Activated CD4-positive, alpha-beta memory T cell treated with anti-CD3 and anti-CD28 coated beads for 36 hours (primary cell): ENCODE measurements around the gene NDEL1. TPM values are rescaled to one million over a fixed set of nuclear protein-coding genes. Genes with fewer than 3 reads are reported as not detected.

ENCODE experiments used
- CTCF ChIA-PET: fragments of 350-600 bp; sonication (Branson Sonifier 250); formaldehyde crosslinking; loops from one replicate; lab custom pipeline; 2021; ENCODE audit warnings: antibody characterized with exemption, inconsistent platforms; lab: Charles Lee
- POLR2A ChIA-PET: fragments of 350-600 bp; sonication (Branson Sonifier 250); formaldehyde crosslinking; loops from one replicate; lab custom pipeline; 2021; ENCODE audit warnings: antibody characterized with exemption; lab: Charles Lee
- DNase-seq: peaks from one replicate; pipeline ENCODE4 v3.0.0-alpha.2; 2020
- H3K27ac Mint-ChIP-seq: one replicate; pipeline ENCODE4 v1.8.0; 2021; ENCODE audit warnings: mixed read lengths
- H3K27me3 Mint-ChIP-seq: one replicate; pipeline ENCODE4 v1.8.0; 2021; ENCODE audit warnings: mixed read lengths
- H3K36me3 Mint-ChIP-seq: one replicate; pipeline ENCODE4 v1.8.0; 2021; ENCODE audit warnings: mixed read lengths
- H3K4me1 Mint-ChIP-seq: one replicate; pipeline ENCODE4 v1.8.0; 2021; ENCODE audit warnings: low read depth, mixed read lengths
- H3K4me3 Mint-ChIP-seq: one replicate; pipeline ENCODE4 v1.8.0; 2021; ENCODE audit warnings: mild to moderate bottlenecking, mixed read lengths
- H3K9me3 Mint-ChIP-seq: one replicate; pipeline ENCODE4 v1.8.0; 2021; ENCODE audit warnings: mixed read lengths
- intact Hi-C: fragments of 100-400 bp; cut with micrococcal nuclease; formaldehyde crosslinking; loops from one replicate; pipeline ENCODE4 v1.15.1; 2023
- total RNA-seq, 2 experiments: library from RNA; stranded (reverse); gene quantifications; one replicate each; pipeline ENCODE4 v1.2.3, GENCODE V29; 2021

NDEL1 gene
- total RNA-seq, 2 experiments from 2014 or later, result 58.0 to 62.8 TPM

- peaks cover 41% of the 10 kb centered on the region for H3K36me3 Mint-ChIP-seq
- CTCF ChIA-PET, result no interaction called here
These were observed 37.0 kb downstream of the NDEL1 start for GRCh38 chr17:8472663-8473062.

GRCh38 chr17:8473451-8474192, 37.9 kb downstream of the NDEL1 start:
- peaks cover 39% of the 10 kb centered on the region for H3K36me3 Mint-ChIP-seq
- no peak overlapping the region for H3K4me3 Mint-ChIP-seq
- H3K27me3 Mint-ChIP-seq, result no peaks in the 10 kb centered on the region
- H3K9me3 Mint-ChIP-seq, result no peaks in the 10 kb centered on the region
- ChIA-PET POLR2A (no interaction called here), CTCF (no interaction called here)
- no peak overlapping the region for H3K27ac Mint-ChIP-seq
- H3K4me1 Mint-ChIP-seq, result no peaks in the 10 kb centered on the region
- intact Hi-C loops, result no loop called here
- DNase-seq, result no peak

More at GRCh38 chr17:8472663-8473062, 37.0 kb downstream of the NDEL1 start:
- Mint-ChIP-seq H3K27ac (no peak overlapping the region), H3K4me1 (no peaks in the 10 kb centered on the region), H3K4me3 (no peak overlapping the region), H3K27me3 (no peaks in the 10 kb centered on the region), H3K9me3 (no peaks in the 10 kb centered on the region)
- intact Hi-C loops, result no loop called here
- DNase-seq, result no peak
- POLR2A ChIA-PET, result no interaction called here

- peaks cover 42% of the 10 kb centered on the region for H3K36me3 Mint-ChIP-seq
- no peaks in the 10 kb centered on the region for H3K4me1 Mint-ChIP-seq
- intact Hi-C loops, result no loop called here
- POLR2A ChIA-PET, result no interaction called here
- no peak overlapping the region for H3K4me3 Mint-ChIP-seq
- no peak for DNase-seq
- no peaks in the 10 kb centered on the region for H3K9me3 Mint-ChIP-seq
- CTCF ChIA-PET, result no interaction called here
- no peak overlapping the region for H3K27ac Mint-ChIP-seq
- no peaks in the 10 kb centered on the region for H3K27me3 Mint-ChIP-seq
These were observed 39.1 kb downstream of the NDEL1 start for GRCh38 chr17:8474826-8475225.

GRCh38 chr17:8475227-8475626, 39.5 kb downstream of the NDEL1 start:
- no peak overlapping the region for H3K4me3 Mint-ChIP-seq
- intact Hi-C loops, result no loop called here
- H3K4me1 Mint-ChIP-seq, result no peaks in the 10 kb centered on the region
- ChIA-PET POLR2A (no interaction called here), CTCF (no interaction called here)
- H3K27ac Mint-ChIP-seq, result no peak overlapping the region
- H3K27me3 Mint-ChIP-seq, result no peaks in the 10 kb centered on the region
- H3K9me3 Mint-ChIP-seq, result no peaks in the 10 kb centered on the region
- peaks cover 46% of the 10 kb centered on the region for H3K36me3 Mint-ChIP-seq
- no peak for DNase-seq

- POLR2A ChIA-PET, result no interaction called here
- H3K27ac Mint-ChIP-seq, result no peak overlapping the region
These were observed 40.1 kb downstream of the NDEL1 start for GRCh38 chr17:8475781-8476180.

GRCh38 chr17:8476741-8477140, 41.1 kb downstream of the NDEL1 start:
- no peak overlapping the region for H3K4me3 Mint-ChIP-seq
- intact Hi-C loops, result no loop called here
- DNase-seq, result no peak
- H3K27ac Mint-ChIP-seq, result no peak overlapping the region
- no peaks in the 10 kb centered on the region for H3K9me3 Mint-ChIP-seq
- ChIA-PET POLR2A (no interaction called here), CTCF (no interaction called here)
- peaks cover 50% of the 10 kb centered on the region for H3K36me3 Mint-ChIP-seq
- no peaks in the 10 kb centered on the region for H3K27me3 Mint-ChIP-seq
- no peaks in the 10 kb centered on the region for H3K4me1 Mint-ChIP-seq

More at GRCh38 chr17:8475781-8476180, 40.1 kb downstream of the NDEL1 start:
- H3K9me3 Mint-ChIP-seq, result no peaks in the 10 kb centered on the region
- no peaks in the 10 kb centered on the region for H3K27me3 Mint-ChIP-seq
- no peak overlapping the region for H3K4me3 Mint-ChIP-seq
- no peaks in the 10 kb centered on the region for H3K4me1 Mint-ChIP-seq
- DNase-seq, result no peak
- intact Hi-C loops, result no loop called here
- peaks cover 49% of the 10 kb centered on the region for H3K36me3 Mint-ChIP-seq
- CTCF ChIA-PET, result no interaction called here

- no peak overlapping the region for H3K4me3 Mint-ChIP-seq
- DNase-seq, result no peak
- H3K4me1 Mint-ChIP-seq, result no peaks in the 10 kb centered on the region
- peaks cover under 1% of the 10 kb centered on the region for H3K9me3 Mint-ChIP-seq
- no peaks in the 10 kb centered on the region for H3K27me3 Mint-ChIP-seq
- ChIA-PET POLR2A (no interaction called here), CTCF (no interaction called here)
- no peak overlapping the region for H3K27ac Mint-ChIP-seq
- H3K36me3 Mint-ChIP-seq, result peaks cover 51% of the 10 kb centered on the region
- intact Hi-C loops, result no loop called here
These were observed 41.5 kb downstream of the NDEL1 start for GRCh38 chr17:8477171-8477570.

GRCh38 chr17:8477715-8478441, 42.2 kb downstream of the NDEL1 start:
- intact Hi-C loops, result no loop called here
- ChIA-PET CTCF (no interaction called here), POLR2A (no interaction called here)
- peaks cover 55% of the 10 kb centered on the region for H3K36me3 Mint-ChIP-seq
- H3K4me3 Mint-ChIP-seq, result no peak overlapping the region
- H3K9me3 Mint-ChIP-seq, result peaks cover 8% of the 10 kb centered on the region
- H3K27ac Mint-ChIP-seq, result no peak overlapping the region
- no peaks in the 10 kb centered on the region for H3K27me3 Mint-ChIP-seq
- DNase-seq, result no peak
- no peaks in the 10 kb centered on the region for H3K4me1 Mint-ChIP-seq

GRCh38 chr17:8479431-8479947, 43.8 kb downstream of the NDEL1 start:
- Mint-ChIP-seq H3K4me3 (no peak overlapping the region), H3K4me1 (no peaks in the 10 kb centered on the region), H3K27ac (no peak overlapping the region), H3K27me3 (no peaks in the 10 kb centered on the region), H3K36me3 (peaks cover 54% of the 10 kb centered on the region), H3K9me3 (peaks cover 19% of the 10 kb centered on the region)
- intact Hi-C loops, result no loop called here
- ChIA-PET CTCF (interaction anchor here (0.6 kb wide), 1 partner anchor 69 kb away, joined by 5 read pairs; no protein-coding TSS in a partner anchor), POLR2A (no interaction called here)
- DNase-seq, result no peak

- Mint-ChIP-seq H3K9me3 (peaks cover 24% of the 10 kb centered on the region), H3K27me3 (no peaks in the 10 kb centered on the region), H3K36me3 (peaks cover 53% of the 10 kb centered on the region), H3K4me1 (no peaks in the 10 kb centered on the region), H3K4me3 (no peak overlapping the region), H3K27ac (no peak overlapping the region)
- no peak for DNase-seq
- ChIA-PET CTCF (interaction anchor here (0.6 kb wide), 1 partner anchor 70 kb away, joined by 5 read pairs; no protein-coding TSS in a partner anchor), POLR2A (no interaction called here)
- intact Hi-C loops, result no loop called here
These were observed 44.6 kb downstream of the NDEL1 start for GRCh38 chr17:8480011-8480976.

GRCh38 chr17:8481089-8481488, 45.4 kb downstream of the NDEL1 start:
- Mint-ChIP-seq H3K4me3 (no peak overlapping the region), H3K4me1 (no peaks in the 10 kb centered on the region), H3K27me3 (no peaks in the 10 kb centered on the region), H3K27ac (no peak overlapping the region), H3K36me3 (peaks cover 49% of the 10 kb centered on the region), H3K9me3 (peaks cover 24% of the 10 kb centered on the region)
- POLR2A ChIA-PET, result no interaction called here
- DNase-seq, result no peak
- intact Hi-C loops, result no loop called here
- CTCF ChIA-PET, result no interaction called here

GRCh38 chr17:8481703-8482102, 46.0 kb downstream of the NDEL1 start:
- no peaks in the 10 kb centered on the region for H3K27me3 Mint-ChIP-seq
- H3K4me3 Mint-ChIP-seq, result no peak overlapping the region
- no peak for DNase-seq
- peaks cover 49% of the 10 kb centered on the region for H3K36me3 Mint-ChIP-seq
- CTCF ChIA-PET, result no interaction called here
- H3K9me3 Mint-ChIP-seq, result peaks cover 24% of the 10 kb centered on the region
- intact Hi-C loops, result no loop called here
- no peak overlapping the region for H3K27ac Mint-ChIP-seq
- no peaks in the 10 kb centered on the region for H3K4me1 Mint-ChIP-seq
- POLR2A ChIA-PET, result no interaction called here
